DMS153 treated with DMSO at 0.1 percent for 48 hours (cell line): ENCODE data around the gene SEBOX.
A peak's percentile ranks its signal among the peaks of the same experiment; 100 is the strongest.

Experiments used
- DNase-seq: peaks from one replicate; lab custom pipeline; 2025; ENCODE audit not compliant: unreplicated experiment; lab: John Stamatoyannopoulos, UW

Gene SEBOX

DNA sequence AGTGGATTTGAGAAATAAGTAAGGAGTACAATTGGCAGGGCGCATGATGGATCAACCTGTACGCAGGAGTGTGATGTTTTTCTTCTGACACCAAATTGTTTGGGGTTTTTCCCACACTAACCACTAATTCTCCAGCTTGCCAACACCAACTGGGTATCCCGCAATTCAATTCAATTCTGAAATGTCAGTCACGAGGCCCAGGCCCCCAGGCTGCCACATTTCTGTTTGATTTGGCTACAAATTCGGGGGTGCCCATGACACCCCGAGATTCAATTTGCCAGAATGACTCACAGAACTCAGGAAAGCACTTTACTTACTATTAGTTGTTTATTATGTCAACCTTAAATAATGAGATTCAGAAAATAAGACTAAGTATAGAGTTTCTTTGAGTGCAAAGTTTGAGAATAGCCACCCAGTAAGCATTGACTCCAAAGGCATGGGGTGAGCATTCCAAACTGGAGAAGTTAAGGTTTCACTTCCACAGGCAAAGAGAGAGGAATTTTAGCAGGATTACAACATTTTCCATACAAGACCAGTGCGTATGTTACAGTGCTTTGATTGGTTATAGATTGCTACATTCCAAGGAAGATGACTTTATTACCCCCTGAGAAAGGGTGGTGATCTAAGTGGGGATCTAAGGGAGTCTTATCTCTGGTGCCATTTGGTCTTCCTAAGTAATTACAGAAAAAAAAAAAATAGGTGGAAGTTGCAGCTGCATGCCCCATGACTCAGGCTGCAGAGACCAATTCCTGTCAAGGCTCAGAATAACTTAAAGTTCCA lies 29.5 kb upstream of the SEBOX start:
- no peak for DNase-seq

DNA sequence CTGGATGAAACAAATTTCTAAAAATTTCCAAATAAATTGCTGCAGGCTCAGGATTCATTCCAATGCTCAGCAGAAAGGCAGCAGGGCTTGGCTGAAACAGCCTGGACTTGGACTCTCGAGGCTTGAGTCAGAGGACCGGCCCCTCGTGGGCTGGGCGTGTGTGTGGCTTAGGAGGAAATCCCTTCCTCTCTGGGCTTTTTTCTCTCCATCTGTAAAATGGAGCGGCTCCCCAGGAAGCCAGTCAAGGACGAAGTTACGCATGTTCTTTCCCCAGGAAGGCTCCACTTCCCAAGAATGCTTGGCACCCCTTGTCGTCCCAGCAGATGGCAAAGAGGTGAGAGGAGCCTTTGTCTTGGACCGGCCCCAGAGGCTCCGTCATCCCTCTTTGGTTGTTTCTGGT lies 27.5 kb upstream of the SEBOX start:
- no peak for DNase-seq

DNA sequence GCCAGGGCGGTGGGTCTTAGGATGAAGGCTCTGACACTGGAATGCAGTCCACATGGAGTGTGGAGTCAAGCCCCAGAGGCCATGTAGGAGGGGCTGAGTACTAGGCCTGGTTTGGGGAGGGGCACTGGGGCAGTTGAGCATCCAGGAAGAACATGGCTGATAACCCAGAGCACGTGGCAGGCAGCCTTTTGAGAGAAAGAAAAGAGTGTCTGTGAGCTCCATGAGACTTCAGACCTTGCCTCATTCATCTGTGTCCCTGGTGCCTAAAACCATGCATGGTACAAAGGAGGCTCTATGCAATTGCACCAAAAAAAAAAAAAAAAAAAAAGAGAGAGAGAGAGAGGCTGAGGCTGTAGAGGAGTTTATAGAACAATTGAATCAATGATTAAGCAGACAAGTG lies 26.4 kb upstream of the SEBOX start:
- no peak for DNase-seq

DNA sequence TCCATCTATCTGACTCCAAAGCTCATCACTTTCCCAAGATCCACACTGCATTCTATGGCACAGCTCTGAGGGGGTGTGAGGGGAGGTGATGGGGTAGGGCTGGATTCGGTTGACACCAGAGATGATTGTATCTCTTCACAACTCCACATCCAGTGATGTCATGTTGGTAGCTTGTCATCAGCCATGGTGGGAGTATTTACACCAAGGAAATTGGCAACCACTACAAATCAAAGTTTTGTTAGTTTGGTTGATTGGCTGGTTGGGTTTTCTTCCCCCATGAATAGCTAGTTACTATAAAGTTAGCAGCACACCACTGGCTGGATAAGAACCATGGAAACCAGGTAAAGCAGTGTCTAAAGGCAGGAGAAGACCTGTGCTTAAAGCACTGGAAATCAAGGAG lies 26.0 kb upstream of the SEBOX start:
- no peak for DNase-seq

DNA sequence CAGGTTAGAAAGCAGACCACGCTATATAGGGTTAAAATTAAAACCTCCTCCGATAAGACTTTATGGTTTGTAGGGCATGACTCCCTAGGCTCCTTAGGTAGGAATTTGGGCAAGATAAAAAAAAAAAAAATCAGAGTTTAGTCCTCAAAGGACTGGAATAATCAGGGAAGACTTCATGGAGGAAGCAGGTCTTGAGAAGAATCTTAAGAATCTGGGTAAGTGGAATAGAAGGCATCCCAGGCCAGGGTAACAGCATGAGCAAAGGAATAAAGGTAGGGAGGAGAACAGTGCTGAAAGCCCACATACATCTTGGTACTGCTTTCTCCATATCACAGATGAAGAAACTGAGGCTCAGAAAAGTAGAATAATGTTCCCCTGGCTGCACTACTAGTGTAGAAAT lies 25.6 kb upstream of the SEBOX start:
- no peak for DNase-seq

DNA sequence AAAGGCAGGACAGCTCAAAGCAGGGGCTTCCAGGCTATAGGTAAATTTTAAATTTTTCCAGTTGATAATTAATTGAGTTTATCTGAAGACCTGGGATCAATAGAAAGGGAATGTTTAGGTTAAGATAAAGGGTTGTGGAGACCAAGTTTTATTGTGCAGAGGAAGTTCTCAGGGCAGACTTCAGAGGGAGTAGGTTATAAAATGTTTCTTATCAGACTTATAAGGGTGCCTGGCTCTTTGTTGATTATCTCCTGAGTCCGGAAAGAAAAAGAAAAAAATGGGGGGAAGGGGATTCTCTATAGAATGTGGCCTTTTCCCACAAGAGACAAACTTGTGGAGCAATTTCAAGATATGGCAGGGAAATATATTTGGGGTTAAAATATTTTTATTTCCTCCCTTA lies 25.1 kb upstream of the SEBOX start:
- DNase-seq = no peak

DNA sequence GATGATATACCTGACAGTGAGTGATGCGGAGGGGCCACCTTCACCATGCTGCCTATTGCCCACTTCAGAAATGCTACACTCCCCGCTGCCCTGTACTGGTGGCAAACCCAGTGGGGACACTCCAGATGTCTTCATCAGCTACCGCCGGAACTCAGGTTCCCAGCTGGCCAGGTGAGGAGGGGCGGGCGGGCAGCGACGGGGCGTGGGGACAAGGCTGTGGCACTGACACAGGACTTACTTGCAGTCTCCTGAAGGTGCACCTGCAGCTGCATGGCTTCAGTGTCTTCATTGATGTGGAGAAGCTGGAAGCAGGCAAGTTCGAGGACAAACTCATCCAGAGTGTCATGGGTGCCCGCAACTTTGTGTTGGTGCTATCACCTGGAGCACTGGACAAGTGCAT lies 23.1 kb upstream of the SEBOX start:
- DNase-seq = no peak

DNA sequence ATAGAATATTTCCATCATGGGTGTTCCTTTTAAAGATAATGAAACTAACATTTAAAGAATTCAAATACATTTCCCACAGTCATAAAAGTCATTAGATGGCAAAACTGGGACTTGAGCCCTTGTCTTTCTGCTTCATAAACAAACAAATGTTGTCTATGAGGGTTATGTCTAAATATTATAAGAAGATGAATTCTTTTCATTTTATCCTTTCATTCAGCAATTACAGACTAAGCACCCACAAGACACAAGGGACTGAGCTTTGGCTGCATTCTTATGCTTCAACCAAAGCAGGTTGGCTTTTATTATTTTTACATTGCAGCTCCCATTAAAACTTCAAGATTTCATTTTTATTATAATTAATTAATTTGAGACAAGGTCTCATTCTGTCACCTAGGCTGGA lies 21.4 kb upstream of the SEBOX start:
- no peak for DNase-seq

DNA sequence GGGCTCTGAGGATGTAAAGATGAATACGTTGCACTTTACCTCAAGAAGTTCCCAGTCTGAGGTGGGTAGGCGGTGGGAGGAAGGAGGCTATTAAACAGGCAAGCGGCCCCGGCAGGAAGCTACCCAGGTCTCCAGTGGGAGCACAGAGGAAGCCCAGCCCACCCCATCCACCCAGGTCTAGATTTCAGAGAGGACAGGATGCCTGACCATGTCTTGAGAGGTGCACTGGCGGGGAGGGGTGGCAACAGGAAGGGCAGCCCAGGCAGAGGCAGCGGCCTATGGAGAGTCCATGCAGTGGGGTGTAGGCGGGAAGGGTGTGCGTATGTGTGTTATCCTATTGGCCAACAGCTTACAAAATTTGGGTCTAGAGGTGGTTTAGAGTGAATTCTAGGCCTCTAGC lies 20.4 kb upstream of the SEBOX start:
- DNase-seq = no peak

DNA sequence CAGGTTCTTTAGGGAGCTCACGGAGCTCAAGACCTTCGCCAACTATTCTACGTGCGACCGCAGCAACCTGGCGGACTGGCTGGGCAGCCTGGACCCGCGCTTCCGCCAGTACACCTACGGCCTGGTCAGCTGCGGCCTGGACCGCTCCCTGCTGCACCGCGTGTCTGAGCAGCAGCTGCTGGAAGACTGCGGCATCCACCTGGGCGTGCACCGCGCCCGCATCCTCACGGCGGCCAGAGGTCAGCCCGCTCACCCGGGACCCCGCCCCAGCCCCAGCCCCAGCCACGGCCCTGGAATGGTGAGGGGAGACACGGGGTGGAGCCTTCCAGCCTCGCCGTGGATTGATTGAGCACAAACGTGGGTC lies 20.0 kb upstream of the SEBOX start:
- DNase-seq = no peak

DNA sequence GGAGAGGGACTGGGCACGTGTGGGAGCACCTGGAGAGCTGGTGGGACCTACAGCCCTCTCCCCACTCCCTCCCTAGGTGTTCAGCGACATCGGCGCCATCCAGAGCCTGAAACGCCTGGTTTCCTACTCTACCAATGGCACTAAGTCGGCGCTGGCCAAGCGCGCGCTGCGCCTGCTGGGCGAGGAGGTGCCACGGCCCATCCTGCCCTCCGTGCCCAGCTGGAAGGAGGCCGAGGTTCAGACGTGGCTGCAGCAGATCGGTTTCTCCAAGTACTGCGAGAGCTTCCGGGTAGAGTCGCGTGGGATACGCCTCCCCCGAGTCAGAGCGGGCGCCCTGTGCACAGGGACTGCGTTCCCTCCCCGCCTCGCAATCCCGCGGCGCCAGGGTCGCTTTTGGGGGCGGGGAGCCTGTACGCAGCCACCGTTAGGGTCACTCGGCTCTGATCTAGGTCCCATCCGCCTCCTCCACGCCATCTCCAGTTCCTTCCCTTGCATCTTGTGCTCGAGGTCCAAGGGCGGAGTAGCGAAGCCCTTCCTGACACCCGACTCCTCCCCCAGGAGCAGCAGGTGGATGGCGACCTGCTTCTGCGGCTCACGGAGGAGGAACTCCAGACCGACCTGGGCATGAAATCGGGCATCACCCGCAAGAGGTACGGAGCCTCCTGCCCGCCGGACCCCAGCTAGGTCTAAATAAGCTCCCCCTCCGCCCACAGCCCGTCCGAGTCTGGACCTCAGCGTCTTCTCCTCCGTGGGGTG lies 19.5 kb upstream of the SEBOX start:
- DNase-seq = peak; percentile 90

DNA sequence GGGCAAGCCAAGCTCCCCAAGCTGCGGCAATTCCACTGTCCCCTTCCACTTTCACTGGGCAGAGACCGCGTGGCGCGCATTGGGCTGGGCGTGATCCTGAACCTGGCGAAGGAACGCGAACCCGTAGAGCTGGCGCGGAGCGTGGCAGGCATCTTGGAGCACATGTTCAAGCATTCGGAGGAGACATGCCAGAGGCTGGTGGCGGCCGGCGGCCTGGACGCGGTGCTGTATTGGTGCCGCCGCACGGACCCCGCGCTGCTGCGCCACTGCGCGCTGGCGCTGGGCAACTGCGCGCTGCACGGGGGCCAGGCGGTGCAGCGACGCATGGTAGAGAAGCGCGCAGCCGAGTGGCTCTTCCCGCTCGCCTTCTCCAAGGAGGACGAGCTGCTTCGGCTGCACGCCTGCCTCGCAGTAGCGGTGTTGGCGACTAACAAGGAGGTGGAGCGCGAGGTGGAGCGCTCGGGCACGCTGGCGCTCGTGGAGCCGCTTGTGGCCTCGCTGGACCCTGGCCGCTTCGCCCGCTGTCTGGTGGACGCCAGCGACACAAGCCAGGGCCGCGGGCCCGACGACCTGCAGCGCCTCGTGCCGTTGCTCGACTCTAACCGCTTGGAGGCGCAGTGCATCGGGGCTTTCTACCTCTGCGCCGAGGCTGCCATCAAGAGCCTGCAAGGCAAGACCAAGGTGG lies 16.3 kb upstream of the SEBOX start:
- DNase-seq = no peak

DNA sequence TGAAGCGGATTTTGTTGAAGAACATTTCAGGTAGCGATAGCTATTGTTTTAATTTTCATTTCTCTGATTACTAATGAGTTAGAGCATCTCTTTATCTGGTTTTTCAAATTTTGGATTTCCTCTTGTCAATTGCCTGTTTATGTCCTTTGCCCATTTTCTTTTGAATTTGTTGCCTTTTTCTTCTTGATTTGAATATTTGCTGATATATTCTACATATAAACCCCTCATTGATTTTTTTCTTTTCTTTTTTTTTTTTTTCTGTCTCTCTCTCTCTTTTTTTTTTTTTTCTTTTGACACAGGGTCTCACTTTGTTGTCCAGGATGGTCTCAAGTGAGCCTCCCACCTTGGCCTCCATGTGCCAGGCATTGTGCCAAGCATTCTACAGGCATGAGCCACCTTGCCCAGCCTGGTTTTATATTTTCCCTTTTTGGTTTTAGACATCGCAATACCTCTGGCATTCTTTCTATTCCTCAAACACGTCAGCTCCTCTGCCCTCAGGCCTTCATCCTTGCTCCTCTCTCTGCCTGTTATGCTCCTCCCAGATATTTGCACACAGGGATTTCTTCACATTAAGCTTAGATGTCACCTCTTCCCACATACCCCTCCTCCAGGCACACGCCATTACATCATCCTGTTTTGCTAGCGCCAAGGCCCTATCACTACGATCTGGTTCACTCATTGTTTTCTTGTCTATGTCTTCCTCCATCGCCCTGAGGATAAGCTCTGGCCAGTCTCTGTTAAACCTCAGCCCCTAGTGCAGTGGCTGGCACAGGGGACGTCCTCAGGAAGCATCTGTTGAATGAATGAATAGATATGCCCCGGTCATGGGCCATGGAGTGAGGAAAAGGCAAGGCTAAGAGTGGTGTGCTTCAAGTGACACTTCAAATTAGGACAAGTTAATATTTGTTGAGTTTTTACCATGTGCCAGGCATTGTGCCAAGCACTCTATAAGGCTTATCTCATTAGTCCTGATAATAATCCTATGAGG lies 15.1 kb upstream of the SEBOX start:
- DNase-seq = no peak

DNA sequence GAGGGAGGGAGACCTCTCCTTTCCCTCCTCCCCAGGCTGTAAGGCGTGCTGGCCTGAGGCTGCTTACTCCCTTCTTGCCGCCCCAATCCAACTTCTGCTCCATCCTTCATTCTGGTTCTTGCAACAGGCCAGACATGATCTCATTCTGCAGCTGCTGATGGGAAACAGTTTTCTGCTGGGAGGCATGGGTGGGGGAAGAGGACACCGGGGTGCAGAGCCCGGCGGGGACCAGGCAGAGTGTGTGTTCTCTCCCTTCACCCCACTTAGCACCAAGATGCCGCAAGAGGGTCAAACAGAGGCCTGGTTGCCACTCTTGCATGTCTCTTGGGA lies 7.9 kb upstream of the SEBOX start:
- no peak for DNase-seq

DNA sequence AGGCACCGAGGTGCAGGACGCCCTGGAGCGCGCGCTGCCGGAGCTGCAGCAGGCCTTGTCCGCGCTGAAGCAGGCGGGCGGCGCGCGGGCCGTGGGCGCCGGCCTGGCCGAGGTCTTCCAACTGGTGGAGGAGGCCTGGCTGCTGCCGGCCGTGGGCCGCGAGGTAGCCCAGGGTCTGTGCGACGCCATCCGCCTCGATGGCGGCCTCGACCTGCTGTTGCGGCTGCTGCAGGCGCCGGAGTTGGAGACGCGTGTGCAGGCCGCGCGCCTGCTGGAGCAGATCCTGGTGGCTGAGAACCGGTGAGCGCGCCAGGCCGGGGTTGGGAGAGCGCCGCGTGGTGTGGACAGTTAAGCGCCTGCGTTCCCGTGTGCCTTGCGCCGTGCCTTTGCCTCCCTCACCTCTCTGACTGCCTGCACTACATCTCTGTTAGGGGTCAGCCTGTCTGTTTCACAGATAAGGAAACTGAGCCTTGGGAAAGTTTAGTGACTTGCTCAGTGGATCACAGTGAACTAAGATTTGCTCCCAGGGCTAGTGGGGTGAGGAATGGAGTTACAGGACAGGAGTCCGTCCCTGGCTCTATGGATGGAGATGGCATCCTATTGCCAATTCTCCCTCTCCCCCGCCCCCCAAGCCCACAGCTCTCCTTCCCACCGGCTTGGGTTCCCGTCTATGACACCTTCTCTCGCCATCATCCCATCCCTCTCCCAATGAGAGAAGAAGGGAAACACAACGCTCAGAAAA lies 7.4 kb upstream of the SEBOX start:
- DNase-seq = no peak

DNA sequence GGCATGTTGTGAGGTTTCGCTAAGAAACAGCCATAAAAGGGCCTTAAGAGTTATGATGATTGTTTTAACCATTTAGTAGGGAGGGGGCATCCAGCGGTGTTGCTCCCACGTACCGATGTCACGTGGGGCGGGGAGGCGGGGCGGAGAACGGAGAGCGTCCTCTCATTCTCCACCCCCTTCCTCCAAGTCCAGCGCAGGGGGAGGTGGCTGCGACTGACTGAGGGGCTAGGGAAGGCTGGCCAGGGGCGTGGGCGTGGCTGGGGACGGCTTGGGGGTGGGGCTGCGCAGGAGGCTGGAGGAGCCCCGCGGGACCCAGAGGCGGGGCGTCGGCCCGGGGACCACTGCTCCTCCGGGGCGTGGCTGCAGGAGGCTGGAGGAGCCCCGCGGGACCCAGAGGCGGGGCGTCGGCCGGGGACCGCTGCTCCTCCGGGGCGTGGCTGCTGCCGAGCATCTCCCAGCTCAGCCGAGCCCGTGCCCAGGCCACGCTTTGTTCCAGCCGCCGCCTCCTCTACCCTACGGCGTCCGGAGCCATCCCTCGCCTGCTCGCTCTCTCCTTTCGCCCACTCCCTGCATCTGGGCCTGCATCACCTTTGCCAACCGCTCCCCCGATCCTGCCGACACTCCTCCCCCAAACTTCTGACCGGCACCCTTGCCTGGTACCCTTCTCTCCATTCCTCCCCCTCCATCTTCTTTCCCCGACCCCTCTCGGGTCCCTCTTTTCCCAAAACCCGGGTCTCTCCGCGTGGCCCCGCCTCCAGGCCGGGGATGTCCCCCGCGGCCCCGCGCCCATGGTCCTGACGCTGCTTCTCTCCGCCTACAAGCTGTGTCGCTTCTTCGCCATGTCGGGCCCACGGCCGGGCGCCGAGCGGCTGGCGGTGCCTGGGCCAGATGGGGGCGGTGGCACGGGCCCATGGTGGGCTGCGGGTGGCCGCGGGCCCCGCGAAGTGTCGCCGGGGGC lies 6.5 kb upstream of the SEBOX start, which contains the start of gene SARM1:
Gene SARM1, plus strand, starts transcription at position 450 of the 958 bp plus-strand sequence. Its CDS starts 339 bp downstream, at position 789.
- peak; percentile 78 for DNase-seq

DNA sequence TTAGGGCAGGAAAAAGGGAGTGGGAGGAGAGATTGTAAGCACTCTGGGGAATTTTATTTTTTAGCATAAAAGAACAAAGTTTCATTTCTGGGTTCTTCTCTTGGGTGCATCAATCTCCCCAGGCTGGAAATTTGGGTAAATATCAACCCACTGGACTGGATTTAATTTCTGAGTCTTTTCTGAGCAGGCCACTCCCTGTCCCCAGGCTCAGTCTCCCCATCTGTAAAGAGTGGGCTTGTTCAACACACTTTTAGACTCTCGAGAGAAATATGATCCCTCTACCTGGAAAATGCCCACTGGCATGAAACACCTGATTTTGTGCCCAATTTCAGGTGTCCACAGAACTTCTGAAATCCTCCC lies 5.7 kb upstream of the SEBOX start:
- no peak for DNase-seq

DNA sequence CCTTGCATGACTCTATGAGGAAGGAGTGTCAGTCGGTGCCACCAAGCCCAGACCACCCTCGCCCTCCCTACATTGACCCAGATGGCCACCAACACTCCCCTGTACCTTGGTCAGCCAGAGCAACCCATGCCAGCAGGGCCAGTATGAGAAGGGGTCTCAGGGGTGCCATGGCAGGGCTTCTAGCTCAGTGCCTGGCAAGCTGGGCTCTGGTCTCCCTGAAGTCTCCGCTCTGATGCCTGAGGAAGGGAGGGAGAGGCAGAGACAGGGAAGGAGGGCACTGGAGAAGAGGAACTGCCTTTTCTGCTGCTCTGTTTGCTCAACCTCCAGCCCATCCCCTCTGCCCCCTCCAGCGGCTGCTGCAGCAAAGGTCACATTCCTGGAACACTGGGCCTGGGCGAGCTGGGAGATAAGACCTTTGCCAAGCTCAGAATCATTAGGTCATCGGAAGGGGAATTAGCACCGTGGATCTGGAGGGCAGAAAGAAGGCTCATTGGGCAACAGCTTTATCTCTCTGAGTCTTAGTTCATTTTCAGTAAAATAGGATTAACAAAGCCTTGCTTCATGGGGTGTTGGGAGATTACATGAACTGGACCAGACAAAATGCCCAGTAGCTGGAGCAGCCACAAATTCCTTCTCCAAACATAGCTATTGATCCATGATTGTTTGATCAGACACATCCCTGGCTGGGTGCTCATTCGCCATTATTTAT lies 5.2 kb upstream of the SEBOX start, which contains the start of gene VTN:
Gene VTN, minus strand, starts transcription at position 273 of the 709 bp plus-strand sequence. Its CDS starts 104 bp downstream, at position 169.
- no peak for DNase-seq

DNA sequence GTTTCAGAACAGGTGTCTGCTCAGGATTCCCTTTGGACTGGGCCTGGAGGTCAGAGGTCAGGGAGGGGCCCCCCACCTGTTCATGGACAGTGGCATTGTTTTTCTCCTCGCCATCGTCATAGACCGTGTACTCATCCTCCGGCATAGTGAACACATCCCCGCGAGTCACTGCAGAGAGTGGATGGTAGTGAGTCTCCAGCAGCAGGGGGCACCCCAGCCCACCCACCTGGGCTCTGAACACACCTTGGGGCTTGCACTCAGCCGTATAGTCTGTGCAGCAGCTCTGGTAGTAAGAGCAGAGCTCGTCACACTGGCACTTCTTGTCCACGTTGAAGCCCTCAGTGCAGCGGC lies 4.7 kb upstream of the SEBOX start:
- DNase-seq = no peak
